Astrocyte (in vitro differentiated cells and primary cell): ENCODE results near the gene MAPKAP1. TPM values are rescaled to one million over a fixed set of nuclear protein-coding genes. Genes with fewer than 3 reads are reported as not detected.

Experiments used
- DNase-seq: peaks from one replicate; pipeline ENCODE4 v3.0.0-alpha.2; 2010; ENCODE audit warnings: low read depth
- FAIRE-seq: peaks from 2 replicates; lab custom pipeline; 2011; peaks lifted over from hg19 to GRCh38; lab: Jason Lieb, UNC
- H2AFZ ChIP-seq: 2 replicates; pipeline ENCODE4 v1.6.0; 2012; ENCODE audit warnings: low read depth, low read length, inconsistent platforms
- H3K27ac ChIP-seq: 2 replicates; pipeline ENCODE4 v1.5.1; 2011; ENCODE audit warnings: low read depth, low read length, inconsistent platforms
- H3K27me3 ChIP-seq: 2 replicates; pipeline ENCODE4 v1.6.0; 2011; ENCODE audit warnings: low read length, inconsistent platforms; ENCODE audit not compliant: insufficient read depth
- H3K36me3 ChIP-seq: 2 replicates; pipeline ENCODE4 v1.5.1; 2011; ENCODE audit warnings: low read length, inconsistent platforms; ENCODE audit not compliant: insufficient read depth
- H3K4me1 ChIP-seq: 2 replicates; pipeline ENCODE4 v1.5.1; 2011; ENCODE audit warnings: low read length, inconsistent platforms; ENCODE audit not compliant: insufficient read depth
- H3K4me2 ChIP-seq: 2 replicates; pipeline ENCODE4 v1.6.0; 2012; ENCODE audit warnings: low read length, inconsistent platforms
- H3K4me3 ChIP-seq: 2 replicates; pipeline ENCODE4 v1.5.1; 2011; ENCODE audit warnings: low read depth, mild to moderate bottlenecking, low read length, inconsistent platforms; ENCODE audit not compliant: insufficient read depth
- H3K79me2 ChIP-seq: 2 replicates; pipeline ENCODE4 v1.6.0; 2012; ENCODE audit warnings: mild to moderate bottlenecking, low read length, inconsistent platforms; ENCODE audit not compliant: insufficient read depth
- H3K9ac ChIP-seq: 2 replicates; pipeline ENCODE4 v1.6.0; 2012; ENCODE audit warnings: mild to moderate bottlenecking, low read length, inconsistent platforms
- H3K9me3 ChIP-seq: 2 replicates; pipeline ENCODE4 v1.5.1; 2012; ENCODE audit warnings: low read depth, mild to moderate bottlenecking, low read length, inconsistent platforms; ENCODE audit not compliant: insufficient read depth
- H4K20me1 ChIP-seq: 2 replicates; pipeline ENCODE4 v1.6.0; 2012; ENCODE audit warnings: low read length, inconsistent platforms; ENCODE audit not compliant: insufficient read depth
- H3K27ac Mint-ChIP-seq: one replicate; pipeline ENCODE4 v1.8.0; 2021; ENCODE audit warnings: mild to moderate bottlenecking, mixed read lengths; ENCODE audit not compliant: unreplicated experiment
- H3K27me3 Mint-ChIP-seq: one replicate; pipeline ENCODE4 v1.8.0; 2021; ENCODE audit warnings: low read depth, mixed read lengths; ENCODE audit not compliant: unreplicated experiment
- H3K36me3 Mint-ChIP-seq: one replicate; pipeline ENCODE4 v1.8.0; 2021; ENCODE audit warnings: low read depth, mixed read lengths; ENCODE audit not compliant: unreplicated experiment
- H3K4me1 Mint-ChIP-seq: one replicate; pipeline ENCODE4 v1.8.0; 2021; ENCODE audit warnings: low read depth, mixed read lengths; ENCODE audit not compliant: unreplicated experiment
- H3K4me3 Mint-ChIP-seq: one replicate; pipeline ENCODE4 v1.8.0; 2021; ENCODE audit warnings: mild to moderate bottlenecking, moderate library complexity, mixed read lengths; ENCODE audit not compliant: unreplicated experiment
- H3K9me3 Mint-ChIP-seq: one replicate; pipeline ENCODE4 v1.8.0; 2021; ENCODE audit warnings: mild to moderate bottlenecking, mixed read lengths; ENCODE audit not compliant: unreplicated experiment
- EZH2 ChIP-seq: IDR thresholded peaks from 2 replicates; pipeline ENCODE4 v1.6.1; 2012; ENCODE audit warnings: mild to moderate bottlenecking, low read length, inconsistent platforms; ENCODE audit not compliant: insufficient read depth
- total RNA-seq: library from RNA; stranded (reverse); gene quantifications from 2 replicates; pipeline ENCODE4 v1.2.1, GENCODE V29; 2021
- TF ChIP-seq, protein P1 (sequence below): IDR thresholded peaks from 2 replicates; pipeline ENCODE4 v1.5.1; 2011; ENCODE audit warnings: low read depth, mild to moderate bottlenecking, inconsistent platforms, low read length, moderate library complexity; ENCODE audit not compliant: insufficient read depth

MAPKAP1 gene
- total RNA-seq, 1 donor from 2014 or later = 109 TPM

- H3K27ac Mint-ChIP-seq = peak overlapping the region; percentile 59
- H3K4me1 Mint-ChIP-seq = peaks cover 48% of the 10 kb centered on the region
- Histone ChIP-seq H3K4me2 (peak overlapping the region; percentile 51), H3K27me3 (no peaks in the 10 kb centered on the region), H3K79me2 (peaks cover 62% of the 10 kb centered on the region), H3K9ac (peak overlapping the region; percentile 36), H4K20me1 (no peaks in the 10 kb centered on the region), H3K36me3 (no peaks in the 10 kb centered on the region), H3K4me3 (no peak overlapping the region), H3K9me3 (no peaks in the 10 kb centered on the region), H3K4me1 (peaks cover 32% of the 10 kb centered on the region), H2AFZ (no peak overlapping the region), H3K27ac (peak overlapping the region; percentile 64)
- no peaks in the 10 kb centered on the region for H3K36me3 Mint-ChIP-seq
- TF ChIP-seq, protein P1, sequence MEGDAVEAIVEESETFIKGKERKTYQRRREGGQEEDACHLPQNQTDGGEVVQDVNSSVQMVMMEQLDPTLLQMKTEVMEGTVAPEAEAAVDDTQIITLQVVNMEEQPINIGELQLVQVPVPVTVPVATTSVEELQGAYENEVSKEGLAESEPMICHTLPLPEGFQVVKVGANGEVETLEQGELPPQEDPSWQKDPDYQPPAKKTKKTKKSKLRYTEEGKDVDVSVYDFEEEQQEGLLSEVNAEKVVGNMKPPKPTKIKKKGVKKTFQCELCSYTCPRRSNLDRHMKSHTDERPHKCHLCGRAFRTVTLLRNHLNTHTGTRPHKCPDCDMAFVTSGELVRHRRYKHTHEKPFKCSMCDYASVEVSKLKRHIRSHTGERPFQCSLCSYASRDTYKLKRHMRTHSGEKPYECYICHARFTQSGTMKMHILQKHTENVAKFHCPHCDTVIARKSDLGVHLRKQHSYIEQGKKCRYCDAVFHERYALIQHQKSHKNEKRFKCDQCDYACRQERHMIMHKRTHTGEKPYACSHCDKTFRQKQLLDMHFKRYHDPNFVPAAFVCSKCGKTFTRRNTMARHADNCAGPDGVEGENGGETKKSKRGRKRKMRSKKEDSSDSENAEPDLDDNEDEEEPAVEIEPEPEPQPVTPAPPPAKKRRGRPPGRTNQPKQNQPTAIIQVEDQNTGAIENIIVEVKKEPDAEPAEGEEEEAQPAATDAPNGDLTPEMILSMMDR = no peak
- no peak for TF ChIP-seq EZH2
- H3K27me3 Mint-ChIP-seq = no peaks in the 10 kb centered on the region
- no peak overlapping the region for H3K4me3 Mint-ChIP-seq
- no peaks in the 10 kb centered on the region for H3K9me3 Mint-ChIP-seq
- DNase-seq (peak; percentile 67), FAIRE-seq (peak; percentile 76)
Measured at GRCh38 chr9:125655691-125656410, 51.2 kb downstream of the MAPKAP1 start.

- Mint-ChIP-seq H3K36me3 (no peaks in the 10 kb centered on the region), H3K4me1 (peaks cover 55% of the 10 kb centered on the region), H3K4me3 (no peak overlapping the region), H3K27ac (peak overlapping the region; percentile 35), H3K27me3 (no peaks in the 10 kb centered on the region), H3K9me3 (no peaks in the 10 kb centered on the region)
- peaks cover 36% of the 10 kb centered on the region for H3K4me1 ChIP-seq
- no peak overlapping the region for H3K9ac ChIP-seq
- no peak overlapping the region for H3K4me3 ChIP-seq
- no peak for TF ChIP-seq EZH2
- TF ChIP-seq, protein P1 = no peak
- DNase-seq (no peak), FAIRE-seq (no peak)
- peaks cover 67% of the 10 kb centered on the region for H3K79me2 ChIP-seq
- no peak overlapping the region for H2AFZ ChIP-seq
- H3K27ac ChIP-seq = peak overlapping the region; percentile 64
- no peaks in the 10 kb centered on the region for H3K36me3 ChIP-seq
- peak overlapping the region; percentile 51 for H3K4me2 ChIP-seq
- no peaks in the 10 kb centered on the region for H4K20me1 ChIP-seq
- H3K9me3 ChIP-seq = no peaks in the 10 kb centered on the region
- no peaks in the 10 kb centered on the region for H3K27me3 ChIP-seq
Measured at GRCh38 chr9:125655066-125655633, 51.9 kb downstream of the MAPKAP1 start.

DNA sequence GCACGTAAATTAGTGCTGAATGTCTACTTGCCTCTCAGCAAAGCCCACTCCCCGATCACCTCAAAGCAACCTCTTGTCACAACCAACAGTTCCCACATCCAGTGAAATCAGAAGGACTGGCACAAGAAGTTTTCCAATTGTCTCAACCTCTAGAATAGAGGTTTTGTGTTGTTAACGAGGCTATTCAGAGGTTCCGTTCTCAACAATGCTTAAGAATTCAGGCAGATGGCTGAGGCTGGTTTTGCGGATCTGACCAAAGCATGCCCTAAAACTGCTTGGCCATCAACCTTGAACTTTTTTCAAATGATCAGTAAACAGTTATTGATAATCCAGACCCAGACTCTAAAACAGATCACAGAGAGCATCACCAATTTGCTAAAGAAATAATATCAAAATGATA lies 52.9 kb downstream of the MAPKAP1 start:
- no peak overlapping the region for H3K27ac ChIP-seq
- no peaks in the 10 kb centered on the region for H3K36me3 Mint-ChIP-seq
- no peak overlapping the region for H3K4me3 ChIP-seq
- H3K4me1 ChIP-seq = peaks cover 36% of the 10 kb centered on the region
- H3K27me3 Mint-ChIP-seq = no peaks in the 10 kb centered on the region
- H3K27me3 ChIP-seq = no peaks in the 10 kb centered on the region
- no peak overlapping the region for H3K4me2 ChIP-seq
- H3K9ac ChIP-seq = no peak overlapping the region
- FAIRE-seq = no peak
- H3K9me3 Mint-ChIP-seq = no peaks in the 10 kb centered on the region
- peak overlapping the region; percentile 86 for H3K27ac Mint-ChIP-seq
- H3K9me3 ChIP-seq = no peaks in the 10 kb centered on the region
- H3K79me2 ChIP-seq = peaks cover 65% of the 10 kb centered on the region
- H3K36me3 ChIP-seq = no peaks in the 10 kb centered on the region
- TF ChIP-seq, protein P1 = no peak
- TF ChIP-seq EZH2 = no peak
- H3K4me3 Mint-ChIP-seq = no peak overlapping the region
- no peak for DNase-seq
- no peak overlapping the region for H2AFZ ChIP-seq
- H3K4me1 Mint-ChIP-seq = peaks cover 65% of the 10 kb centered on the region
- H4K20me1 ChIP-seq = no peaks in the 10 kb centered on the region
